Esophagus muscularis mucosa (tissue), 3 donors: ENCODE results near the gene ACADS.

Experiments used
- CTCF ChIP-seq, 3 experiments: fragments of 200-600 bp in 2 of 3; fragments of 450-650 bp in 1 of 3; sonication (generic) in 2 of 3; IDR thresholded peaks; one replicate each; pipeline ENCODE4 v1.5.1; 2017 to 2019; ENCODE audit warnings: antibody characterized with exemption in 3 of 3, mild to moderate bottlenecking in 2 of 3, moderate library complexity in 1 of 3
- POLR2A ChIP-seq: fragments of 450-650 bp; IDR thresholded peaks from one replicate; pipeline ENCODE4 v1.6.1; 2017; ENCODE audit warnings: antibody characterized with exemption, moderate library complexity, mild to moderate bottlenecking, low read depth
- POLR2AphosphoS5 ChIP-seq, 2 donors: sonication (generic); formaldehyde crosslinking; IDR thresholded peaks; one replicate each; pipeline ENCODE4 v1.6.1; 2017; ENCODE audit warnings: antibody characterized with exemption in 2 of 2

GRCh38 chr12:120685522-120685921 is 40.1 kb upstream of the ACADS start:
- no peak for TF ChIP-seq POLR2AphosphoS5 (IDR thresholded peaks at IDR 0.05)
- no peak for TF ChIP-seq CTCF (IDR thresholded peaks at IDR 0.05)
- TF ChIP-seq POLR2A: no peak
